22Rv1 (cell line): ENCODE measurements around the gene RRAD.

Experiments used
- ZFX ChIP-seq: fragments of 450-650 bp; IDR thresholded peaks from 2 replicates; pipeline ENCODE4 v1.6.1; 2017; ENCODE audit warnings: antibody characterized with exemption, borderline replicate concordance
- TF ChIP-seq, protein P1 (sequence below): fragments of 450-650 bp; IDR thresholded peaks from 2 replicates; pipeline ENCODE4 v1.5.1; 2017; ENCODE audit warnings: mild to moderate bottlenecking

DNA sequence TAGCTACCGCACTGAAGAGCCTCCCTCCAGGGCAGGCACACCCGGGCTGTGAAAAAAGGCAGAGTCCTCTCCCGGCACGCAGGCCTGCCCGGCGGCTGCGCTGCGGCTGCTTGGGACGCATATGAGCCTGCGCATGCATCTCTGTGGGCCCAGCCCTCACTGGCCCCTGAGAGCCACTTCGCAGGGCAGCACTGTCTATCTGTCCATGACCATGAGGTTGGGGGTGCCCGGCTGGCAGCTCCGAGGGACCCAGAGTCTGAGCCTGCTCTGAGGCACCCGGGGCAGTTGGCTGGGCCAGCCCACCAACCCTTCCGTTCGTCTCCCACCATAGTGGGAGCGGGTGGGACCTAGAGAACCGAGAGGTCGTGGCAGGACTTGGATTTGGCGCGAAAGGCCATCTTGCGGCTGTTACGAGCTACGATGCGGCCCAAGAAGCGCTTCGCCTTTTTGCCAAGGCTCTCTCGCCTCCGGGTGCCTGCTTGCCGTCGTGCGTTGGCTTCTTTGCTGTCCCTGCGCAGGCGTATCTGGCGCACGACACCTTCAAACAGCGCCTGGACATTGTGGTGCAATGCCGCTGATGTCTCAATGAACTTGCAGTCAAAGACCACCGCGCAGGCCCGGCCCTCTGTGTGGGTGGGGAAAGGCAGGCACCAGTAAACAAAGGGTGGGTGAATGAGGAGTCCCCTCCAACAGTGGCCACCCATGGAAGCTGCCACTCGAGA, 3.4 kb downstream of the RRAD start:
- TF ChIP-seq, protein P1, sequence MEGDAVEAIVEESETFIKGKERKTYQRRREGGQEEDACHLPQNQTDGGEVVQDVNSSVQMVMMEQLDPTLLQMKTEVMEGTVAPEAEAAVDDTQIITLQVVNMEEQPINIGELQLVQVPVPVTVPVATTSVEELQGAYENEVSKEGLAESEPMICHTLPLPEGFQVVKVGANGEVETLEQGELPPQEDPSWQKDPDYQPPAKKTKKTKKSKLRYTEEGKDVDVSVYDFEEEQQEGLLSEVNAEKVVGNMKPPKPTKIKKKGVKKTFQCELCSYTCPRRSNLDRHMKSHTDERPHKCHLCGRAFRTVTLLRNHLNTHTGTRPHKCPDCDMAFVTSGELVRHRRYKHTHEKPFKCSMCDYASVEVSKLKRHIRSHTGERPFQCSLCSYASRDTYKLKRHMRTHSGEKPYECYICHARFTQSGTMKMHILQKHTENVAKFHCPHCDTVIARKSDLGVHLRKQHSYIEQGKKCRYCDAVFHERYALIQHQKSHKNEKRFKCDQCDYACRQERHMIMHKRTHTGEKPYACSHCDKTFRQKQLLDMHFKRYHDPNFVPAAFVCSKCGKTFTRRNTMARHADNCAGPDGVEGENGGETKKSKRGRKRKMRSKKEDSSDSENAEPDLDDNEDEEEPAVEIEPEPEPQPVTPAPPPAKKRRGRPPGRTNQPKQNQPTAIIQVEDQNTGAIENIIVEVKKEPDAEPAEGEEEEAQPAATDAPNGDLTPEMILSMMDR, result no peak
- no peak for TF ChIP-seq ZFX
